Measurements from ENCODE around the gene CEACAM4.
"Not testable (repeated sequence)": the region's sequence is repeated elsewhere in the genome, so short reads cannot be mapped to it uniquely, and the experiment has no call there.

The CEACAM4 gene

GRCh38 chr19:41582577-41583182 lies 44.2 kb downstream of the CEACAM4 start:
- not testable (repeated sequence) for ATAC-seq

GRCh38 chr19:41581068-41581467 lies 45.8 kb downstream of the CEACAM4 start:
- not testable (repeated sequence) for ATAC-seq

GRCh38 chr19:41578886-41579285 lies 48.0 kb downstream of the CEACAM4 start:
- ATAC-seq: no peak

DNA sequence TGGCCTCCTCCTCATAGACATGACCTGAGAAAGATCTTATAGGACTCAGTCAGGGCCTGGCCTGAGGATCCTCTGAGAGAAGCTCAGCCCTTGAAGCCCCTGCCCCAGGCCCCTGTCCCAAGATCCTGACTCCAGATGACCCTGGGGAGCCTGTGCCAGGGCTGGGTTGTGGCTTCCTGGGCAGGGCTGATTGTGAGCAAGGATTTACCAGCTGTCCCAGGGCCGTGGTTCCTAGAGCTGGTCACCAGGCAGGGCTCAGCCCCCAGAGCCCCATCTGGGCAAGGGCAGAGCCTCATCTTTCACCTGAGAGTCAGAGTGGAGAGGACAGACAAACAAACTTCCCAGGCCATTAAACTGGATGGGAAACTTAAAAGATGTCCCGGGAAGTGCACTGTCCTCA lies 49.0 kb downstream of the CEACAM4 start:
- ATAC-seq: no peak

DNA sequence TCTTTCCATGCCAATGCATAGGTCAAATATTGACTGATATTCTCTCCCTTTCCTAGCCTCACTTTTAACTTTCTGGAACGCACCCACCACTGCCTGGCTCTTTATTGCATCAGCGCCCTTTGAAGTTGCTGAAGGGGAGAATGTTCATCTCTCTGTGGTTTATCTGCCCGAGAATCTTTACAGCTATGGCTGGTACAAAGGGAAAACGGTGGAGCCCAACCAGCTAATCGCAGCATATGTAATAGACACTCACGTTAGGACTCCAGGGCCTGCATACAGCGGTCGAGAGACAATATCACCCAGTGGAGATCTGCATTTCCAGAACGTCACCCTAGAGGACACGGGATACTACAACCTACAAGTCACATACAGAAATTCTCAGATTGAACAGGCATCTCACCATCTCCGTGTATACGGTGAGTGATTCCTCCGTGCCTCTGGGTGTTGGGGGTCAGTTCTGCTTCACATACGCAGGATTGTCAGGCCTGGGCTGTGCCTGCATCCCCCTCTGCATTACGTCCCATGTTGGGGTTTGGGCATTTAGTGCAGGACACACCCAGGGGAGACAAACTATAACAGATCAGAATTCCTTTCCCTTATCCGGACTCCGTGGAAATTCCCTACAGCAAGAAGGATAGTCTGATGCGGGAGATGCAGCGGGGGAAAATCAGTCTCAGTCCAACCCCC lies 49.6 kb downstream of the CEACAM4 start:
- no peak for ATAC-seq

- ATAC-seq: peak; percentile 98 to 99
Observed at GRCh38 chr19:41575998-41576397, 50.9 kb downstream of the CEACAM4 start, which contains the start of gene CEACAM21. Gene CEACAM21 (plus strand): TSS chr19:41576166. CDS start chr19:41576275, 109 bp downstream.

DNA sequence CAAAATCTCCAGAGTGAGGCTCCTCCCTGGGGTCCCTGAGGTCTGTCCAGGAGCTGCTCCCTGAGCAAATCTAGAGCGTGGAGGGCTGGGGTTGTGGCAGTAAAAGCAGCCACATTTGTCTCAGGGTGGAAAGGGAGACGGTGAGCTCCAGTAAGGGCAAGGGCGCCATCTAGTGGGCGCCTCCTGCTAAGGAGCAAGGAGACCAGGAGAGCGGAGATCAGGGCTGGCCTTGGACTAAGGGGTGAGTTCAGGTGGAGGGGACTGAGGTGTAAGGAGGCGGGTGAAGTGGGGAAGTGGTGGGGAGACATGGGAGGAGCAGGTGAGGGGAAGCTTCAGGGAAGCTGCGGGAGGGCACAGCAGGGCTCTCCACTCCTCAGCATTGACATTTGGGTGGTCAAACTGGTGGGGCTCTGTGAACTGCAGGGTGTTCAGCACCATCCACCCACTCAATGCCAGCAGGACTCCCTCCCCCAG lies 56.2 kb downstream of the CEACAM4 start:
- ATAC-seq: peak; percentile 94 to 99

GRCh38 chr19:41570179-41570578 lies 56.7 kb downstream of the CEACAM4 start:
- no peak for ATAC-seq

DNA sequence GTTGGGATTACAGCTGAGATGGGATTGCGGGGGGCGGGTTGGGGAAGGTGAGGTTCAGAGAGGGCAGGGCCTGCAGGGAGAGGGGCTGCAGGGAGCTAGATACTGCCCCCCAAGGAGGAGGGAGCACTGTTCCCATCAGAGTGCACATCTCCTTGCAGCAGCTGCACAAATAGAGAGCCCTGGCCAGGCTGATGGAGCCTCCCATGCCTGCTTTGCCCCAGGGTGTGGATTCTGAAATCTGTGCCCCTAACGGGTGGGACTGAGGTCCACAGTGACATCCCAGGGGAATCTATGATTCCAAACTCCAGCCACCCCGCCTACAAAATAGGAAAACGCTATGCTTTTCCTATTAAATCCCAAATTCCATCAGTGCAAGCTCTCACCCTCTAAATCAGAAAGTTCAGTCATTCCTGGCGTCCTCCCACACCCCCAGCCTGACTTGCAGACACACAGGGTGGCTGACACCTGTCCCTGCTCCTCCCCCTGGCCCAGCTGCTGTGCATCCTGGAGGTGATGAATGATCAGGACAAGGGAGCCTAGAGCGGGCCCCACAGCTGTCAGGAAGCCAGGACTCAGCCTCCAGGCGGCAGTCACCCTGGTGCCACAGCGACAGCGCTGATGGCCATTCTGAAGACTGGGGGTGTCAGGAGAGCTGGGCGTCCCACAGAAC lies 57.3 kb downstream of the CEACAM4 start:
- no peak for ATAC-seq
